Activated CD8-positive, alpha-beta memory T cell treated with anti-CD3 and anti-CD28 coated beads, Interleukin-2, amount 50 U/mL, for 24 hours (primary cell): ENCODE results near the gene NDUFAB1.
"Not testable (repeated sequence)": the region's sequence is repeated elsewhere in the genome, so short reads cannot be mapped to it uniquely, and the experiment has no call there.

ENCODE experiments used
- DNase-seq: peaks from one replicate; pipeline ENCODE4 v3.0.0-alpha.2; 2020; ENCODE audit errors: extremely low read depth

NDUFAB1 gene

DNA sequence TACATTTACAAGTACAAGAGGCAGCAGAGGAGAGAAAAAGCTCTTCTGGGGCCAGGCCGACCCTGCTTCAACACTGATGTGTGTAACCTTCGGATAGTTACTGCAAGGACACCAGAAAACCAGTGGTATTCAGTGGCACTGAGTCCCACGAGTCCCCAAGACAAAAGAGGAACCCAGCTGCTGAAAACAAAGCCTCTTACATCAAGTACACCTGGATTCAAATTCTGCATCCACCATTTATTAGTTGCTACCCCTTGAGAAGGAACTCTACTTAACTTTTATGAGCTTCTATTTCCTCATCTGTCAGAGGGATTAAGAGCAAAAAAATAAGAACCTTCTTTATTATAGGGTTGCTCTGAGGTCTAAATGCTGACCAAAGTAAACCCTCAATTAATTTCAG lies 41.6 kb downstream of the NDUFAB1 start:
- DNase-seq: no peak

DNA sequence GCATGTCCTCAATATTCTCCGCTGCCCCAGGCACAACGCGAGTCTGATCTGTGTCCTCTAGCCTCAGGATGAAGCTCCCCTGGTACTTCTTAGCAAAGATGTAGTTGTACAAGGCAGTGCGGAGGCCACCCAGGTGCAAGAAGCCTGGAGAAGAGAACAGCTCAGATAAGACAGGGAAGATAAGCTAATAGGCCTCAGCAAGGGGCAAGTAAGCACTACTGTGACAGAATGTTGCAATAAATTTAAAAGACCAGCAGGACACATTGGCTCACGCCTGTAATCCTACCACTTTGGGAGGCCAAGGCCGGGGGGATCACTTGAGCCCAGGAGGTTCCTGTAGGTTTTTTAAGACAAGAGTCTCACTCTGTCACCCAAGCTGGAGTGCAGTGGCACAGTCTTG lies 44.0 kb downstream of the NDUFAB1 start:
- DNase-seq: no peak

DNA sequence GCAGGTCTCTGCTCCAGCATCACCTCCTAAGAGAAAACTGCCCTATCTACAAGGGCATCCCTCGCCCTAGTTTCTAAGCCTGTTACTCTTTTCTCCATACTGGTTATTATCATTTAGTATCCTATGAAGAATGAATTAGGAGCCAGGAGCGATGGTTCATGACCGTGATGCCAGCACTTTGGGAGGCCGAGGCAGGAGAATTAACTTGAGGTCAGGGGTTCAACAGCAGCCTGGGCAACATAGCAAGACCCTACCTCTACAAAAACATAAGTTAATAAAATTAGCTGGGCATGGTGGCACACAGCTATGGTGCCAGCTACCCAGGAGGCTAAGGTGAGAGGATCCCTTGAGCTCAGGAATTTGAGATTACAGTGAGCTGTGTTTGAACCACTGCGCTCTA lies 46.2 kb downstream of the NDUFAB1 start:
- no peak for DNase-seq

DNA sequence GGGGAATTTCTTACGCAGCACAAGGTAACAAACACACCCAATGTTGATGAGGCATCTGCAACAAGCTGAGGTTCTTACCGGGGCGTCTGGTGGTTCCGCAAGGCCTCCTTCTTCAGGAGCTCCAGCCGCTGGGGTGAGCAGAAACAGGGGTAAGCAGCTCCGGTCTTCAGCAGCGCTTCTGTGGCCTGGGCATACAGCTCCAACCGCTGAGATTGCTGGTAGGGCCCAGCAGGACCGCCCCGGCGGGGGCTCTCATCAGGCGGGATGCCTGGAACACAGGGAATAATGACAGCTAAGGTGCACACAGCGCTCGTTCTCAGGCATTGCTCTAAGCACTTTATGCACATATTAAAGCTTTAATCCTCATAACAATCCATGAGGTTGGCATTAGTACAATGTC lies 51.7 kb downstream of the NDUFAB1 start:
- DNase-seq: no peak

DNA sequence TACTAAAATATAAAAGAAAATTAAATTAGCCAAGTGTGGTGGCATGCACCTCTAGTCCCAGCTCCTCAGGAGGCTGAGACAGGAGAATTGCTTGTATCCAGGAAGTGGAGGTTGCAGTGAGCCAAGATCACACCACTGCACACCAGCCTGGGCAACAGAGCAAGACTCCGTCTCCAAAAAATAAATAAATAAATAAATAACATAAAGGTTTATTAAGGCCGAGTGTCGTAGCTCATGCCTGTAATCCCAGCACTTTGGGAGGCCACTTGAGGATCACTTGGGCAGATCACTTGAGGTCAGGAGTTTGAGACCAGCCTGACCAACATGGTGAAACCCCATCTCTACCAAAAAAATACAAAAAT lies 55.3 kb downstream of the NDUFAB1 start:
- DNase-seq: not testable (repeated sequence)

DNA sequence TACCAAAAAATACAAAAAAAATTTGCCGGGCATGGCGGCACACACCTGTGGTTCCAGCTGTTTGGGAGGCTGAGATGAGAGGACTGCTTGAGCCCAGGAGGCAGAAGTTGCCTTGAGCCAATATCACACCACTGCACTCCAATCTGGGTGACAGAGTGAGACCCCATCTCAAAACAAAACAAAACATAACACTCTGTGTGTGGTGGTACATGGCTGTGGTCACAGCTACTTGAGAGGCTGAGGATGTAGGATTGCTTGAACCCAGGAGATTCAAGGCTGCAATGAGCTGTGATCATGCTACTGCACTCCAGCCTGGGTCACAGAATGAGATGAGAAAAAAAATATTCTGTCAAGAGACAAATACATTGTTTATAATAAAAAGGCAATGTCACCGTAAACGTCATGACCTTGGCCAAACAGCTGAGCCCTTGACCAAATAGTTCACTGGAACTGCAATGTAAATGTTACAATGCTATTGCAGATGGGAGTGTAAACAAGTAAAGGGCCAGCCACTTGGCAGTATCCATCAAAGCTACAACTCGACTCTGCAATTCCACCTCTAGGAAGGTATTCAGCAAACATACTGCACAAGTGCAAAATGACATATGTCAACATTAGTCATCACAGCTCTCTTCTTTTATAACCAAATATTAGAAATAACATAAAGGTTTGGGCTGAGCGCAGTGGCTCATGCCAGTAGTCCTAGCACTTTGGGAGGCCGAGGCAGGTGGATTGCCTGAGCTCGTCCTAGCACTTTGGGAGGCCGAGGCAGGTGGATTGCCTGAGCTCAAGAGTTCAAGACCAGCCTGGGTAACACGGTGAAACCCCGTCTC lies 55.9 kb downstream of the NDUFAB1 start:
- DNase-seq: no peak

DNA sequence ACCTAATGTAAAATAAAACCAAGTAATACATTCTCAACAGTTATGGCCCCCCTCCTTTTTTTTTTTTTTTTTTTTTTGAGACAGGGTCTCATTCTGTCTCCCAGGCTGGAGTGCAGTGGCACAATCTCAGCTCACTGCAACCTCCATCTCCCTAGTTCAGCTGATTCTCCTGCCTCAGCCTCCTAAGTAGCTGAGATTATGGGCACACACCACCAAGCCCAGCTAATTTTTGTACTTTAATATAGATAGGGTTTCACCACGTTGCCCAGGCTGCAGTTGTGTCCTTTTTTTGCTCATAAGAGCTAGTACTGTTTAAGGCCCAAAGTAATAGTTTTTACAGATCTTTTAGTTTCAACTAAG lies 57.2 kb downstream of the NDUFAB1 start:
- DNase-seq: no peak

DNA sequence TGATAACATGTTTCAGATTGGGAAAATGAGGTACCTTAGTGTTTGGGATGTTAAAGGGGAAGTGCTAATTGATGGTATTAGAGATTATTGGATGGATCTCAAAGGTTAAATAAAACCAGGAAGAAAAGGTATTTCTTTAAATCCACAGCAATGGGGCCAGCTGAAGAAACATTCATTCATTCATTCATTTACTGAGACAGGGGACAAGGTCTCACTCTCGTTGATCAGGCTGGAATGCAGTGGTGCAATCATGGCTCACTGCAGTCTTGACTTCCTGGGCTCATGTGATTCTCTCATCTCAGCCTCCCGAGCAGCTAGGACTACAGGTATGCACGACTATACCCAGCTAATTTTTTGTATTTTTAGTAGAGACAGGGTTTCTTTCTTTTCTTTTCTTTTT lies 58.7 kb downstream of the NDUFAB1 start:
- DNase-seq: no peak

DNA sequence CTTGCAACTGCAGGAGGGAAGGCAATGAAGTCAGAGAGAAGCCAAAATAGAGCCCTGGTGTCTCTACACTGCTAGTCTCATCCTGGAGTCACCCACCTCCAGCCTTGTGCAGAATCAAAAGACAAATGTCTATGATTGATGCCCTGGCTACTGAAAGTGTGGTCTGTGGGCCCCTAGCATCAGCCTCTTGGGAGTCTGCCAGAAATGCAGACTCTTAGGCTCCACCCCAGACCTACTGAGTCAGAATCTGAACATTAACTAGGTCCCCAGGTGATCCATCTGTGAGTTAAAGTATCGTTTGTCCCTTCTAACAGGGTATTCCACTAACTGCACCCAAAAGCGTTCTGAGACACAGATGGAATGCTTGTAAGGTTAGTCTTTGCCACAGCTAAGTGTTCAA lies 60.2 kb downstream of the NDUFAB1 start:
- no peak for DNase-seq

DNA sequence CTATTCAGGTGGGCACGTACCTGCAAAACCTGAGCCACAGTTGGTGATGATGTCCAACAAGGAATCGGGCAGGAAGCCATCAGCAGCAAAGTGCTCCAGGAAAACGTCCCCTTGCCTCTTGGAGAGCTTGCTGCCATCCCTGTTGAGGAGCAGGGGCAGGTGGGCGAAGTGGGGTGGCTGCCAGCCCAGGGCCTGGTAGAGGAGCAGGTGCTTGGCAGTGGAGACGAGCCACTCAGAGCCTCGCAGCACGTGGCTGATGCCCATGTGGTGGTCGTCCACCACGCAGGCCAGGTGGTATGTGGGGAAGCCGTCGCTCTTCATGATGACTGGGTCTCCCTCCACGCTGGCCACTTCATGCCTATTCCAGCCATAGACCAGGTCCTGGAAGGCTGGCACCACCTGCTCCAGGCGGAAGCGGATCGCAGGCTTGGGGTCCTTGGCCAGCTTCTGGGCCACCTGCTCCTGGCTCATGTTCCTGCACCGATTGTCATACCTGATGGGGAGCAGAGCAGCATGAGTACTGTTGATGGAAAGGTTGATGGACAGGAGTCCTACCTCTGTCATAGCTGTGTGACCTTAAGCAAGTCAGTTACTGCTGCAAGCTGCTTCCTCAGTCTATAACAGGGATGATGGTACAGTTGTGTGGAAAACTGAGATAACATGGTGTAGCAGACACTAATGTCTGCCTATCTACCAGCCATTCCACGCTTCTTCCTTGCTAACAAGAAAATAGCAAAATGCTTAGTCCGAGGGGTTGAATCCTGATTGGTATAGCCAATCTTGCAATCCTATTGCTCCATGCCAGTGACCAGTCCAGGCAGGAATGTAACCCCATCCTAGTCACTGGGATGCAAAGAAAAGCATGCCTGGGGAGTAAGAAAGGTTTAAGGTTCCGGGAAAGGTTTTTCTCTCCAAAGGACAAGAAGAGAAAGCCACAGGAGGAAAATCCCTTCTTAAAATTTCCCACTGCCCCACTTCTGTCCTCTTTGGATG lies 61.0 kb downstream of the NDUFAB1 start:
- DNase-seq: no peak

DNA sequence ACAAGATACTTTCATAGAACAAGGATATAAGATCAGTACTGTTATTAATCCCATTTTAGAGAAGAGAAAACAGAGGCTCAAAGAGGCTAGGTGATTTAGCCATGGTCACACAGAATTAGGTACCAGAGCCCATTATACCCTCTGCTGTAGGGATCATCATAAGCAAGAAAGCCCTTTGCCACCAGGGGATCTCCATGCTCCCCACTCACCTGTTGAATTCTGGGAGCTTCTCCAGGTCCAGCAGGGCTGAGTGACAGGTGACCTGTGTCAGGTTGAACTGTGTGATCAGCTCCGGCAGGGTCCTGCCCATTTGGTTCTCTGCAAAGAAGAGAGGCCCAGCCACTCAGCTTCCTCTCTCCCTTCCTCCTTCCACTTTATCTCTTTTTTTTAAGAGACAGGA lies 63.7 kb downstream of the NDUFAB1 start:
- no peak for DNase-seq
